HG03045 (cell line): ENCODE measurements around the gene KCNJ18.
"Not testable (repeated sequence)": the region's sequence is repeated elsewhere in the genome, so short reads cannot be mapped to it uniquely, and the experiment has no call there.

Source experiments
- ATAC-seq: cut with Tn5 transposase; IDR thresholded peaks from one replicate; pipeline ENCODE4 v1.9.1; 2021; ENCODE audit warnings: mild to moderate bottlenecking, moderate library complexity; ENCODE audit not compliant: unreplicated experiment

Gene KCNJ18

DNA sequence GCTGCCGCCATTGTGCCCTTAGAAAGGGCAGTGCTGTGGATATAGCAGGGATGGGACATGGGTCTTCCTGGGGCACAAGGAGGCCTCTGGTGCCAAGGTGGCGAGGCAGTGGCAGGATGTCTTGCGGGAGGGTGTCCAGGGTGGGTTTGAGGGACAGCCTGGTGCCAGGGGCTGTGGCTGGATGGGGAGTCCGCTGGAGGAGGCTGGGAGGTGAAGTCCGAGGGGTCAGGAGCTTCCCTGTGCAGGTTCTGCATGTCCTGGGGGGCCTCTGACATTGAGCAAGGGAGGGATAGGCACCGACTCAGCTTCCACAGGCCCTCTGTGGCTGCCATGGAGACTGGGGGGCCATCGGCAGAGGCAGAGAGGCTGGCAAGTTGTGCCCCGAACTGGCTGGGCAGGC is 9.7 kb downstream of the KCNJ18 start:
- not testable (repeated sequence) for ATAC-seq

GRCh38 chr17:21702521-21702920 is 10.2 kb downstream of the KCNJ18 start:
- not testable (repeated sequence) for ATAC-seq

- ATAC-seq = not testable (repeated sequence)
Observed at GRCh38 chr17:21702940-21703640, 10.8 kb downstream of the KCNJ18 start.

DNA sequence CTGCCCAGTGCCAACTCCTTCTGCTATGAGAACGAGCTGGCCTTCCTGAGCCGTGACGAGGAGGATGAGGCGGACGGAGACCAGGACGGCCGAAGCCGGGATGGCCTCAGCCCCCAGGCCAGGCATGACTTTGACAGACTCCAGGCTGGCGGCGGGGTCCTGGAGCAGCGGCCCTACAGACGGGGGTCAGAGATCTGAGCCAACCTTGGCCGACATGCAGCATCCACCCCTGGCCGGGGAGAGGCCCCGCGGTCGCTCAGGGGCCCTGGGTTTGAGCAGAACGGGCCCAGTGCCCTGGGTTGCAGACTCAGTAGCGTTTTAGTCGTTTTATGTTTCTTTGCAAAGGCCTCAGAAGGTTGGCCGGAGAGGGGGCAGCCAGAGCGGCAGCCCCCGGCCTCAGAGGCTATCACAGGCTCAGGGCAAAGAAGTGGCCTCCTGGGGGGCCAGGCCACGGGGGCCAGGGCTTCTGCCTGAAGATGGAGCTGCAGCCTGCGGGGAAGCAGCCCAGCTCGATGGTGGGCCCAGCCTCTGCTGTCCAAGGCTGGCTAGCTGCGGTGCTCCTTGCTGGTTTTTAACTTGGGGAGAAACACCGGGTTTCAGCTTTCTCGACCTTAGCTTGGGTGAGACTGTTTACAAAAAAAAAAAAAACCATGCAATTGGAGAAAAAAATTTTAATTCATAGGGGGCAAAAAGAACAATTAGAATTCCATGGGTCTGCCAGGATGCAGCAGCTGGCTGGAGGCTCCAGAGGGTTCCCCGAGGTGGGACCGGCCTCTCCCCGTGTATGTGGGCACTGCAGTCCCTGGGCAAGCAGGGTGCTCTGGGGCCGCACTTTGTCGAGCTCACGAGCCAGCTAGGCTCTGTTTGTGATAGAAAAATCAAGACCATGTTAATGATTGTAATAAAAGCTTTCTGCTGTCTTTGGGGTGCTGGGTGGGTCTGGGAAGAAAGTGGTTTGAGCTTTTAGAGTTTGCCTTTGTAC is 11.9 kb downstream of the KCNJ18 start:
- ATAC-seq = not testable (repeated sequence)

DNA sequence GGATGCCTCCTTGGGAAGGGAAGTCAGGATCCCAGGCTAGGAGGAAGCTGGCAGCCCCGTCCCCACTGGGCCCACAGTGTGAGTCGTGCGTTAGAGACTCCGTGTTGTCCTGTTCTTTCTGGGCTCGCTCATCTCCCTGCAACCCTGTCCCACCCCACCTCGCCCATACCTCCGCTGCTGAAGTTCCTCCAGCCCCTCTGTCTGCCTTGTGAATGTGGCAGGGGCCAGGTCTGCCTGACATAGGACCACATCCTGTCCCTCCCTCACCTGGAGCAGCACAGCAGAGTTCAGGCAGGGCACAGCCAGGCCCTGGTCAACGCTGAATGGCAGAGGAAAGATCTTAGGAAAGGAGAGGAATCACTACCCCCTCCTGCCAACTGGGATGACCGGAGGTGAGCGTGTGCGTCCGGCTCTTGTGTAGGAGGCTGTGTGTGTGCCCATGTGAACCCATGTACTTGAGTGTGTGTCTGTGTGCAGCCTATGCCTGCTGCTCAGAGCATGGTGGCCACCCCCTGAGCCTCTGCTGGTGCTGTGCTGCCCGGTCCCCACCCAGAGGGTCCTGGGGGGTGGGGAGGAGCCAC is 12.8 kb downstream of the KCNJ18 start:
- ATAC-seq = no peak

- not testable (repeated sequence) for ATAC-seq
Observed at GRCh38 chr17:21705746-21706145, 13.4 kb downstream of the KCNJ18 start.

GRCh38 chr17:21706546-21706945 is 14.2 kb downstream of the KCNJ18 start:
- not testable (repeated sequence) for ATAC-seq

DNA sequence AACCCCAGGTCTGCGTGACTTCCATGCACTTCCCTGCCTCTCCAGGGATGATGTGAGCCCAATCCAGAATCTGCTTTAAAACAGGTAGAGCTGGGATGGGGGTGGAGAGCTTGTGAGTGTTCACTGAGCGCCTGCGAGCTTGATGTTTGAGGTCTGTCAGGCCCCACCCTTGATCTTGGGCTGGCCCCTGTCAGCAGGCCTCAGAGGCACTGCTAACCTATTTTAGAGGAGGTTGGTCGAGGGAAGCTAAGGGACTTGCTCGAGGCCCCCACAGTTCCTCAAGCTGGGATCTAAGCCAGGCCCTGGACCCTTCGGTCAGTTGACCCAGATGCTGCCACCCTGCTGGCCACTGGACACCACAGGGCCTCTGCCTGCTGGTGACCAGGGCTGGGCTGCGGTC is 14.8 kb downstream of the KCNJ18 start:
- ATAC-seq = not testable (repeated sequence)

GRCh38 chr17:21707711-21708611 is 15.6 kb downstream of the KCNJ18 start:
- not testable (repeated sequence) for ATAC-seq

GRCh38 chr17:21708612-21709535 is 16.6 kb downstream of the KCNJ18 start:
- ATAC-seq = not testable (repeated sequence)

GRCh38 chr17:21709994-21710393 is 17.7 kb downstream of the KCNJ18 start:
- ATAC-seq = not testable (repeated sequence)

DNA sequence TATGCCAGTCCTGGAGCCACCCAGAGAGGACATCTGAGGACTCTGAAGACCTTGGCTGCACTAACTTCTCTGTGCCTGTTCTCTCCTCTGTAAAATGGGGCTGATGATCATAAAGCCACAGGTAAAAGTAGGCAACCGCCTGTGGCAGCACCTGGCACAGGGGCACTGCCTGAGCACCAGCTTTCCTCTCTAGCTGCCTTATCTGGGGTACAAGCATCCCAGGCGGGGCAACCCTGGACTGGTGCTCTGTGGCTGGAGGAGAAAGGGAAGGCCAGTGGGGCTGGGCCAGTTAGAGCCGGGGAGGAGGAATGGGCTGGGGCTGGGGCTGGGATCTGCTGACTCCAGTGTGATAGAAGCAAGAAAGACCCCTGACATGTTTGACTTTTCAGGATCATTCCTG is 18.2 kb downstream of the KCNJ18 start:
- not testable (repeated sequence) for ATAC-seq

- no peak for ATAC-seq
Observed at GRCh38 chr17:21711182-21711581, 18.9 kb downstream of the KCNJ18 start.

DNA sequence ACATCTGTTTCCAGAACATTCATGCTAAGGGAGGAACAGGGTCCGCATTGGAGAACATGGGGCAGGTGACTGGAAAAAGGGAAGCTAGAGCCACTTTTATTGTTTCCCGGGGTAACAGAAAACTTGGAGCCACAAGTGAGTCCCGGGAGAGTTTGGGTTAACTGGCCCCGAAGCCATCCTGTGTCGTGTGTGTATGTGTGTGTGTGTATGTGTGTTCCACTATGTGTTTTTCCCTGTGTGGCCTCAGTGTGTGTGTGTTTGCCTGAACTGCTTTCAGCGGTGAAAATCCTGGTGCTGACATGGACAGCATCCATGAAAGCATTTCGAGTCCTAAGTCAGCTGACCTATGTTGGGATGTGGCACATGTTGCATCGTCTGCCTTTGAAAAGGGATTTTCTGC is 20.7 kb downstream of the KCNJ18 start:
- not testable (repeated sequence) for ATAC-seq

- ATAC-seq = not testable (repeated sequence)
Observed at GRCh38 chr17:21713631-21714030, 21.3 kb downstream of the KCNJ18 start.

GRCh38 chr17:21714676-21715075 is 22.4 kb downstream of the KCNJ18 start:
- not testable (repeated sequence) for ATAC-seq

DNA sequence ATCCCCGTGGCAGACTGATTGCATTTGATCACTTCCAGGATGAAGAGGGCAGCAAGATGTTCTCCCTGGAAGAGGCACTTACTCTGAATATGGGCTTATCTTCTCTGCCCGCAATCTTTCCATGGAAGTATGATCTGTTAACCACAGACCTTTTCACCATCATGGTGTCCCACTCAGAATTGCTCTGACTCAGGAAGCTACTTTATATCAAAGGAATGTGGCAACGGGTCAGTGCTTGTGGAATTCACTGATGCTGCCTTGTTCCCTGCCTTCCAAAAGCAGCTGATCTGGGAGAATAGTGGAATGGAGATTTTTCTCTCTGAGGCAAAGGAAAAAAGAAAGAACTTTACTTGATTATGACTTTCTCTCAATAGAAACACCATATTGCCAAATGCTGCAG is 23.6 kb downstream of the KCNJ18 start:
- not testable (repeated sequence) for ATAC-seq

- not testable (repeated sequence) for ATAC-seq
Observed at GRCh38 chr17:21718971-21719370, 26.6 kb downstream of the KCNJ18 start.
